ENCODE data around the gene ME3.

GRCh38 chr11:86660088-86660487, 12.3 kb downstream of the ME3 start:
- no peak for TF ChIP-seq CTCF (conservative IDR thresholded peaks at IDR 0.05 in 1 of 2, IDR thresholded peaks at IDR 0.05 in 1 of 2; ENCODE audit: low read depth in 1 of 2, low read length in 2 of 2)
- no peak for TF ChIP-seq EZH2 (IDR thresholded peaks at IDR 0.05; ENCODE audit: low read length, missing control alignments)

All from fibroblast of lung (primary cell).